GM23338 (cell line): ENCODE measurements around the gene ASS1. TPM values are rescaled to one million over a fixed set of nuclear protein-coding genes. Genes with fewer than 3 reads are reported as not detected.

Experiments used
- ATAC-seq: fragments of 200-7000 bp; cut with Tn5 transposase; 3 replicates; pipeline ENCODE4 v1.9.1; 2020
- DNase-seq: peaks from one replicate; pipeline ENCODE4 v3.0.0-alpha.2; 2015; ENCODE audit warnings: low spot score
- H2AFZ ChIP-seq: fragments of 200-600 bp; sonication (generic); 2 replicates; pipeline ENCODE4 v1.8.0; 2016; ENCODE audit warnings: antibody characterized with exemption, mild to moderate bottlenecking, moderate library complexity
- H3F3A ChIP-seq: fragments of 200-600 bp; sonication (generic); replicated peaks from 2 replicates; pipeline ENCODE4 v1.8.0; 2017; ENCODE audit warnings: antibody characterized with exemption, mixed run types, low read depth
- H3K27ac ChIP-seq: fragments of 200-600 bp; sonication (generic); 2 replicates; pipeline ENCODE4 v1.6.1; 2016; ENCODE audit warnings: low read depth
- H3K27me3 ChIP-seq: fragments of 200-600 bp; sonication (generic); 2 replicates; pipeline ENCODE4 v1.8.0; 2016; ENCODE audit warnings: mild to moderate bottlenecking, mixed run types, moderate library complexity; ENCODE audit not compliant: insufficient read depth
- H3K36me3 ChIP-seq: fragments of 200-600 bp; sonication (generic); 2 replicates; pipeline ENCODE4 v1.8.0; 2016; ENCODE audit warnings: mild to moderate bottlenecking; ENCODE audit not compliant: insufficient read depth
- H3K4me1 ChIP-seq: fragments of 200-600 bp; sonication (generic); 2 replicates; pipeline ENCODE4 v1.8.0; 2016; ENCODE audit warnings: mild to moderate bottlenecking, moderate library complexity; ENCODE audit not compliant: insufficient read depth
- H3K4me2 ChIP-seq: fragments of 200-600 bp; sonication (generic); 2 replicates; pipeline ENCODE4 v1.7.1; 2017; ENCODE audit warnings: mixed run types
- H3K4me3 ChIP-seq: fragments of 200-600 bp; sonication (generic); 2 replicates; pipeline ENCODE4 v1.6.1; 2016; ENCODE audit warnings: mixed run types
- H3K79me2 ChIP-seq: fragments of 200-600 bp; sonication (generic); replicated peaks from 2 replicates; pipeline ENCODE4 v1.8.0; 2017; ENCODE audit warnings: mild to moderate bottlenecking; ENCODE audit not compliant: insufficient read depth
- H3K9me2 ChIP-seq: fragments of 200-600 bp; sonication (generic); 2 replicates; pipeline ENCODE4 v1.8.0; 2017; ENCODE audit not compliant: insufficient read depth
- H4K20me1 ChIP-seq: fragments of 200-600 bp; sonication (generic); replicated peaks from 2 replicates; pipeline ENCODE4 v1.8.0; 2017; ENCODE audit warnings: mild to moderate bottlenecking; ENCODE audit not compliant: insufficient read depth
- H3K27ac Mint-ChIP-seq: 2 replicates; pipeline ENCODE4 v1.8.0; 2020; ENCODE audit warnings: inconsistent platforms, mild to moderate bottlenecking, moderate library complexity, mixed read lengths
- H3K27me3 Mint-ChIP-seq: 3 replicates; pipeline ENCODE4 v1.8.0; 2022; ENCODE audit warnings: low read depth, mild to moderate bottlenecking, moderate library complexity, mixed read lengths, inconsistent platforms; ENCODE audit not compliant: insufficient read depth, poor library complexity
- H3K36me3 Mint-ChIP-seq: 3 replicates; pipeline ENCODE4 v1.8.0; 2021; ENCODE audit warnings: low read depth, mild to moderate bottlenecking, inconsistent platforms, moderate library complexity, mixed read lengths
- H3K4me1 Mint-ChIP-seq: 3 replicates; pipeline ENCODE4 v1.8.0; 2020; ENCODE audit warnings: mild to moderate bottlenecking, inconsistent platforms, mixed read lengths
- H3K4me3 Mint-ChIP-seq: 3 replicates; pipeline ENCODE4 v1.8.0; 2021; ENCODE audit warnings: moderate library complexity, mild to moderate bottlenecking, inconsistent platforms, mixed read lengths
- H3K9me3 Mint-ChIP-seq: 3 replicates; pipeline ENCODE4 v1.8.0; 2020; ENCODE audit warnings: moderate library complexity, mild to moderate bottlenecking, inconsistent platforms, mixed read lengths
- EZH2 ChIP-seq: fragments of 200-600 bp; sonication (generic); IDR thresholded peaks from one replicate; pipeline ENCODE4 v1.8.0; 2017; ENCODE audit warnings: antibody characterized with exemption, mild to moderate bottlenecking, low read depth; ENCODE audit not compliant: unreplicated experiment
- EZH2phosphoT487 ChIP-seq: fragments of 200-600 bp; sonication (generic); IDR thresholded peaks from one replicate; pipeline ENCODE4 v1.8.1; 2018; ENCODE audit warnings: antibody characterized with exemption; ENCODE audit not compliant: unreplicated experiment
- JUNB ChIP-seq: IDR thresholded peaks from one replicate; pipeline ENCODE4 v1.6.1; 2016; ENCODE audit warnings: antibody characterized with exemption; ENCODE audit not compliant: unreplicated experiment
- STAT1 ChIP-seq: IDR thresholded peaks from one replicate; pipeline ENCODE4 v1.6.1; 2016; ENCODE audit warnings: antibody characterized with exemption; ENCODE audit not compliant: unreplicated experiment
- ZNF114 ChIP-seq: fragments of 250-450 bp; sonication (Bioruptor Pico); IDR thresholded peaks from 2 replicates; pipeline ENCODE4 v1.5.0; 2020; ENCODE audit warnings: mild to moderate bottlenecking, moderate library complexity
- ZNF331 ChIP-seq: fragments of 250-450 bp; sonication (Bioruptor Pico); IDR thresholded peaks from 2 replicates; pipeline ENCODE4 v1.5.0; 2020; ENCODE audit warnings: low read depth, mild to moderate bottlenecking, moderate library complexity
- polyA plus RNA-seq: library from polyadenylated mRNA; unstranded; fragments of >200 nt; fragmentation: Nextera tagmentation; extraction: Ambion mirVana; gene quantifications from 2 replicates; pipeline ENCODE4 v1.2.1, GENCODE V29; 2016
- total RNA-seq: library from RNA; depleted of rRNA; stranded (reverse); fragments of >200 nt; shearing (Covaris generic); gene quantifications from 2 replicates; pipeline ENCODE4 v1.2.3, GENCODE V29; 2014
- TF ChIP-seq, protein P1 (sequence below): fragments of 250-450 bp; sonication (Bioruptor Pico); IDR thresholded peaks from 2 replicates; pipeline ENCODE4 v1.5.0; 2020; ENCODE audit warnings: mild to moderate bottlenecking, moderate library complexity
- TF ChIP-seq, protein P2 (sequence below), 2 experiments: fragments of 200-600 bp in 1 of 2; sonication (generic) in 1 of 2; conservative IDR thresholded peaks; 2 replicates each; pipeline versions ENCODE4 v1.5.1 to v1.6.1; 2016 to 2017; ENCODE audit warnings: antibody characterized with exemption in 2 of 2, low read depth in 2 of 2, mild to moderate bottlenecking in 2 of 2, moderate library complexity in 1 of 2
- TF ChIP-seq, protein P3 (sequence below): IDR thresholded peaks from 2 replicates; pipeline ENCODE4 v1.6.1; 2016; ENCODE audit warnings: antibody characterized with exemption

Gene ASS1
- total and polyA plus RNA-seq, 2 experiments from 2014 or later, result 65.8 to 103 TPM

DNA sequence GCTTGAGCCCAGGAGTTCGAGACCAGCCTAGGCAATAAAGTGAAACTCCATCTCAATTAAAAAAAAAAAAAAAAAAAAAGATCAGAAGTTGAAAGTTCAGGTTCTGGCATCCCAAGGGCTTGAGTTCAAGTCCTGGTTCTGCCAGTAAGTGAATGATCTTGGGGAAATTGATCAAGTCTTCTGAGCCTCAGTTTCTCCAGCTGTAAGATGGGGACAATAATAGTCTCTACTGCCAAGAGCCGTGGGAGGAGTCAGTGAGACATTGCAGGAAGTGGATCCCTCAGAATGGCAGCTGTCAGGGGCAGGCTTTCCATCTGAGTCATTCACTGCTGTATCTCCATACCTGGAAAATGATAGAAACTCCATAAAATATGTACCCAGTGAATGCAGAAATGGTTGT is 96.8 kb downstream of the ASS1 start (continued):
- TF ChIP-seq, protein P1, sequence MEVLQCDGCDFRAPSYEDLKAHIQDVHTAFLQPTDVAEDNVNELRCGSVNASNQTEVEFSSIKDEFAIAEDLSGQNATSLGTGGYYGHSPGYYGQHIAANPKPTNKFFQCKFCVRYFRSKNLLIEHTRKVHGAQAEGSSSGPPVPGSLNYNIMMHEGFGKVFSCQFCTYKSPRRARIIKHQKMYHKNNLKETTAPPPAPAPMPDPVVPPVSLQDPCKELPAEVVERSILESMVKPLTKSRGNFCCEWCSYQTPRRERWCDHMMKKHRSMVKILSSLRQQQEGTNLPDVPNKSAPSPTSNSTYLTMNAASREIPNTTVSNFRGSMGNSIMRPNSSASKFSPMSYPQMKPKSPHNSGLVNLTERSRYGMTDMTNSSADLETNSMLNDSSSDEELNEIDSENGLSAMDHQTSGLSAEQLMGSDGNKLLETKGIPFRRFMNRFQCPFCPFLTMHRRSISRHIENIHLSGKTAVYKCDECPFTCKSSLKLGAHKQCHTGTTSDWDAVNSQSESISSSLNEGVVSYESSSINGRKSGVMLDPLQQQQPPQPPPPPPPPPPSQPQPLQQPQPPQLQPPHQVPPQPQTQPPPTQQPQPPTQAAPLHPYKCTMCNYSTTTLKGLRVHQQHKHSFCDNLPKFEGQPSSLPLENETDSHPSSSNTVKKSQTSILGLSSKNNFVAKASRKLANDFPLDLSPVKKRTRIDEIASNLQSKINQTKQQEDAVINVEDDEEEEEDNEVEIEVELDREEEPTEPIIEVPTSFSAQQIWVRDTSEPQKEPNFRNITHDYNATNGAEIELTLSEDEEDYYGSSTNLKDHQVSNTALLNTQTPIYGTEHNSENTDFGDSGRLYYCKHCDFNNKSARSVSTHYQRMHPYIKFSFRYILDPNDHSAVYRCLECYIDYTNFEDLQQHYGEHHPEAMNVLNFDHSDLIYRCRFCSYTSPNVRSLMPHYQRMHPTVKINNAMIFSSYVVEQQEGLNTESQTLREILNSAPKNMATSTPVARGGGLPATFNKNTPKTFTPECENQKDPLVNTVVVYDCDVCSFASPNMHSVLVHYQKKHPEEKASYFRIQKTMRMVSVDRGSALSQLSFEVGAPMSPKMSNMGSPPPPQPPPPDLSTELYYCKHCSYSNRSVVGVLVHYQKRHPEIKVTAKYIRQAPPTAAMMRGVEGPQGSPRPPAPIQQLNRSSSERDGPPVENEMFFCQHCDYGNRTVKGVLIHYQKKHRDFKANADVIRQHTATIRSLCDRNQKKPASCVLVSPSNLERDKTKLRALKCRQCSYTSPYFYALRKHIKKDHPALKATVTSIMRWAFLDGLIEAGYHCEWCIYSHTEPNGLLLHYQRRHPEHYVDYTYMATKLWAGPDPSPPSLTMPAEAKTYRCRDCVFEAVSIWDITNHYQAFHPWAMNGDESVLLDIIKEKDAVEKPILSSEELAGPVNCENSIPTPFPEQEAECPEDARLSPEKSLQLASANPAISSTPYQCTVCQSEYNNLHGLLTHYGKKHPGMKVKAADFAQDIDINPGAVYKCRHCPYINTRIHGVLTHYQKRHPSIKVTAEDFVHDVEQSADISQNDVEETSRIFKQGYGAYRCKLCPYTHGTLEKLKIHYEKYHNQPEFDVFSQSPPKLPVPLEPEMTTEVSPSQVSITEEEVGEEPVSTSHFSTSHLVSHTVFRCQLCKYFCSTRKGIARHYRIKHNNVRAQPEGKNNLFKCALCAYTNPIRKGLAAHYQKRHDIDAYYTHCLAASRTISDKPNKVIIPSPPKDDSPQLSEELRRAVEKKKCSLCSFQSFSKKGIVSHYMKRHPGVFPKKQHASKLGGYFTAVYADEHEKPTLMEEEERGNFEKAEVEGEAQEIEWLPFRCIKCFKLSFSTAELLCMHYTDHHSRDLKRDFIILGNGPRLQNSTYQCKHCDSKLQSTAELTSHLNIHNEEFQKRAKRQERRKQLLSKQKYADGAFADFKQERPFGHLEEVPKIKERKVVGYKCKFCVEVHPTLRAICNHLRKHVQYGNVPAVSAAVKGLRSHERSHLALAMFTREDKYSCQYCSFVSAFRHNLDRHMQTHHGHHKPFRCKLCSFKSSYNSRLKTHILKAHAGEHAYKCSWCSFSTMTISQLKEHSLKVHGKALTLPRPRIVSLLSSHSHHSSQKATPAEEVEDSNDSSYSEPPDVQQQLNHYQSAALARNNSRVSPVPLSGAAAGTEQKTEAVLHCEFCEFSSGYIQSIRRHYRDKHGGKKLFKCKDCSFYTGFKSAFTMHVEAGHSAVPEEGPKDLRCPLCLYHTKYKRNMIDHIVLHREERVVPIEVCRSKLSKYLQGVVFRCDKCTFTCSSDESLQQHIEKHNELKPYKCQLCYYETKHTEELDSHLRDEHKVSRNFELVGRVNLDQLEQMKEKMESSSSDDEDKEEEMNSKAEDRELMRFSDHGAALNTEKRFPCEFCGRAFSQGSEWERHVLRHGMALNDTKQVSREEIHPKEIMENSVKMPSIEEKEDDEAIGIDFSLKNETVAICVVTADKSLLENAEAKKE (CRISPR knock-in tag), result no peak
- TF ChIP-seq ZNF114 (CRISPR knock-in tag) (no peak), EZH2phosphoT487 (no peak), JUNB (no peak), STAT1 (no peak)
- TF ChIP-seq, protein P2, sequence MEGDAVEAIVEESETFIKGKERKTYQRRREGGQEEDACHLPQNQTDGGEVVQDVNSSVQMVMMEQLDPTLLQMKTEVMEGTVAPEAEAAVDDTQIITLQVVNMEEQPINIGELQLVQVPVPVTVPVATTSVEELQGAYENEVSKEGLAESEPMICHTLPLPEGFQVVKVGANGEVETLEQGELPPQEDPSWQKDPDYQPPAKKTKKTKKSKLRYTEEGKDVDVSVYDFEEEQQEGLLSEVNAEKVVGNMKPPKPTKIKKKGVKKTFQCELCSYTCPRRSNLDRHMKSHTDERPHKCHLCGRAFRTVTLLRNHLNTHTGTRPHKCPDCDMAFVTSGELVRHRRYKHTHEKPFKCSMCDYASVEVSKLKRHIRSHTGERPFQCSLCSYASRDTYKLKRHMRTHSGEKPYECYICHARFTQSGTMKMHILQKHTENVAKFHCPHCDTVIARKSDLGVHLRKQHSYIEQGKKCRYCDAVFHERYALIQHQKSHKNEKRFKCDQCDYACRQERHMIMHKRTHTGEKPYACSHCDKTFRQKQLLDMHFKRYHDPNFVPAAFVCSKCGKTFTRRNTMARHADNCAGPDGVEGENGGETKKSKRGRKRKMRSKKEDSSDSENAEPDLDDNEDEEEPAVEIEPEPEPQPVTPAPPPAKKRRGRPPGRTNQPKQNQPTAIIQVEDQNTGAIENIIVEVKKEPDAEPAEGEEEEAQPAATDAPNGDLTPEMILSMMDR (conservative IDR thresholded peaks at IDR 0.05; ENCODE audit: low read depth in 2 of 2), result no peak

DNA sequence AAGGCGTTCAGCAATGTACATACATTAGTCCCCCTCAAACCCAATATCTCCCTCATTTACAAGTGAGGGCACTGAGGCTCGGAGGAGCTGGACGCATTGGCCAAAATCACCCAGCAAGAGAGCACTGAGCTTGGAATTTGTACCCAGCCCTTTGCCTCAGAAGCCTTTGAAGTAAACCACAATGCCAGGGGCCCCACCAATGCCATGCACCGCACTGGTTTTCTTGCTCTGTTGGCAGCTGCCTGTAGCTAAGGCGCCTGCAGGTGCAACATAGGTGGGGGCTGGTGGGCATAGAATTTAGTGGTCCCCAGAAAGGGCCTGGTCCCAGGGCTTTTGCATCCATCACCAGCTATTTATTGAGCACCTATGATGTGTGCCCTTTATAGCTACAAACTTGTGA is 97.3 kb downstream of the ASS1 start:
- Histone ChIP-seq H3K27me3 (no peaks in the 10 kb centered on the region), H3K4me2 (no peak overlapping the region), H3F3A (0 out of 2 replicates have a peak, but pooled peaks cover 3% of the 10 kb centered on the region), H3K4me3 (no peak overlapping the region), H3K36me3 (no peaks in the 10 kb centered on the region), H3K27ac (no peak overlapping the region), H3K79me2 (no peaks in the 10 kb centered on the region), H3K4me1 (peaks cover 6% of the 10 kb centered on the region), H3K9me2 (no peaks in the 10 kb centered on the region), H2AFZ (no peak overlapping the region), H4K20me1 (no peaks in the 10 kb centered on the region)
- no peaks in the 10 kb centered on the region for H3K36me3 Mint-ChIP-seq
- no peak overlapping the region for H3K27ac Mint-ChIP-seq
- H3K4me3 Mint-ChIP-seq, result no peak overlapping the region
- H3K27me3 Mint-ChIP-seq, result peaks cover 21% of the 10 kb centered on the region
- no peak for DNase-seq
- peaks cover 40% of the 10 kb centered on the region for H3K4me1 Mint-ChIP-seq
- no peak for ATAC-seq
- H3K9me3 Mint-ChIP-seq, result no peaks in the 10 kb centered on the region
- TF ChIP-seq EZH2 (no peak), ZNF331 (CRISPR knock-in tag) (no peak), JUNB (no peak)
- TF ChIP-seq, protein P3, sequence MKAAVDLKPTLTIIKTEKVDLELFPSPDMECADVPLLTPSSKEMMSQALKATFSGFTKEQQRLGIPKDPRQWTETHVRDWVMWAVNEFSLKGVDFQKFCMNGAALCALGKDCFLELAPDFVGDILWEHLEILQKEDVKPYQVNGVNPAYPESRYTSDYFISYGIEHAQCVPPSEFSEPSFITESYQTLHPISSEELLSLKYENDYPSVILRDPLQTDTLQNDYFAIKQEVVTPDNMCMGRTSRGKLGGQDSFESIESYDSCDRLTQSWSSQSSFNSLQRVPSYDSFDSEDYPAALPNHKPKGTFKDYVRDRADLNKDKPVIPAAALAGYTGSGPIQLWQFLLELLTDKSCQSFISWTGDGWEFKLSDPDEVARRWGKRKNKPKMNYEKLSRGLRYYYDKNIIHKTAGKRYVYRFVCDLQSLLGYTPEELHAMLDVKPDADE, result no peak
- TF ChIP-seq, protein P2 (conservative IDR thresholded peaks at IDR 0.05; ENCODE audit: low read depth in 2 of 2), result no peak
